ENCODE results near the gene ITGB3.
A peak's percentile ranks its signal among the peaks of the same experiment; 100 is the strongest.
"Not testable (repeated sequence)": the region's sequence is repeated elsewhere in the genome, so short reads cannot be mapped to it uniquely, and the experiment has no call there.

ITGB3 gene

DNA sequence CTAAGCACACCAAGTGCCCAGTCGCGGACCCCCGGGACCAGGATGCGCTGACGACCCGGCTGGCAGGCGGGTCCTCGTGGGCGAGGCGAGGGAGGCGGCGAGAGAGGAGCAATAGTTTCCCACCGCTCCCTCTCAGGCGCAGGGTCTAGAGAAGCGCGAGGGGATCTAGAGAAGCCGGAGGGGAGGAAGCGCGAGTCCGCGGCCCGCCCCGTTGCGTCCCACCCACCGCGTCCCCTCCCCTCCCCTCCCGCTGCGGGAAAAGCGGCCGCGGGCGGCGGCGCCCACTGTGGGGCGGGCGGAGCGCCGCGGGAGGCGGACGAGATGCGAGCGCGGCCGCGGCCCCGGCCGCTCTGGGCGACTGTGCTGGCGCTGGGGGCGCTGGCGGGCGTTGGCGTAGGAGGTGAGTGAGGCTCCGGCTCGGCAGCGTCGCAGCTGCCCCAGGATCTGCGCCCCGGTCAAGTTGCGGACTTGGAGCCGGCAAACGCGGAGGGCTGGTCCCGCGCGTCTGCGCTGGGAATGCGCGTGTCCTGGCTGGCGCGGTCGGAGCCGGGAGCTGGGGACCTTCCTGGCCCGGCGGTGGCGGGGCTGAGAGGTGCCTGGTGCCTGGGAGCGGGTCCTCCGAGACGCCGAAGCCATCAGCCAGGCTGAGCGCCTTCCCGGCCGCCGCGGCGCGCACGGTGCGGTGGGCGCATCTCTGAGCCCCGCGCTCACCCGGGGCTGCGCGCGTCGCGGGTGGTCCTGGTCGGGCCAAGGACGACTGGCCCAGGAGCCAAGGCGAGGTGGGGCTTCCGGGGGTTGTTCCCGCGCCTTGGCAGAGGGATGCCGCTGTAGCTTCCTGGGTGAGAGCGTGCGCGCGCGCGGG lies at the start of gene ITGB3:
ITGB3 (plus strand) TSS at position 287 of the 862 bp plus-strand sequence; CDS start at position 322, 35 bp downstream.
- peak; percentile 79 for DNase-seq

DNA sequence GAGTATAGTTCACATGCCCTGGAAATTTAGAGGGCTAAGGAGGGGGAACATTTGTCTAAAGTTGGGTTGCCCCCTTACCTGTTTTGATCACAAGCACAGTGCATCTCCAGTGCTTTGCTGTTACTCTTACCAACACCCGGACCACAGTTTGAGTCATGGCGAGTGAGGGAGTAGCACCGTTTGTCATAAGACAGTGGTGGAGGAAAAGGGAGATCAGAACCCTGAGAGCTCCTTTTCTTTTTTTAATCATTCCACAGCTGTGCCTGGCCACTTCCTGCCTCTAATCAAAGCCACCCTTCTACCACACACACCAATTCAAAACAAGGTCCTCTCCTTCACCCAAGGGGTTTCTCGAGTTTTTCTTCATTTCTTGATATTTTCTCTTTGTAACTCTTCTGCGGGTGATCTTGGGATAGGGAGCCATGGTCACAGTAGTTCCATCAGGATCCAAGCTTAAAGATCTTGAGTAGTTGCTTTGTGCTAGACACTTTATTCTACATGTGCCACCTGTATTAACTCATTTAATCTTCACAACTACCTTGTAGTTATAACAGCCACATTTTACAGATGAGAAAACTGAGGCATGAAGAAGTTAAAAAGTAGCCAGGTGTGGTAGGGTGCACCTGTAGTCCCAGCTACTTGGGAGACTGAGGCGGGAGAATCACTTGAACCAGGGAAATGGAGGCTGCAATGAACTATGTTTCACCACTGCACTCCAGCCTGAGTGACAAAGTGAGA lies 49.5 kb upstream of the ITGB3 start:
- peak; percentile 72 for DNase-seq

- peak; percentile 56 for DNase-seq
Measured at GRCh38 chr17:47204722-47205418, 48.8 kb upstream of the ITGB3 start.

- peak; percentile 90 for DNase-seq
Measured at GRCh38 chr17:47205419-47205963, 48.1 kb upstream of the ITGB3 start.

DNA sequence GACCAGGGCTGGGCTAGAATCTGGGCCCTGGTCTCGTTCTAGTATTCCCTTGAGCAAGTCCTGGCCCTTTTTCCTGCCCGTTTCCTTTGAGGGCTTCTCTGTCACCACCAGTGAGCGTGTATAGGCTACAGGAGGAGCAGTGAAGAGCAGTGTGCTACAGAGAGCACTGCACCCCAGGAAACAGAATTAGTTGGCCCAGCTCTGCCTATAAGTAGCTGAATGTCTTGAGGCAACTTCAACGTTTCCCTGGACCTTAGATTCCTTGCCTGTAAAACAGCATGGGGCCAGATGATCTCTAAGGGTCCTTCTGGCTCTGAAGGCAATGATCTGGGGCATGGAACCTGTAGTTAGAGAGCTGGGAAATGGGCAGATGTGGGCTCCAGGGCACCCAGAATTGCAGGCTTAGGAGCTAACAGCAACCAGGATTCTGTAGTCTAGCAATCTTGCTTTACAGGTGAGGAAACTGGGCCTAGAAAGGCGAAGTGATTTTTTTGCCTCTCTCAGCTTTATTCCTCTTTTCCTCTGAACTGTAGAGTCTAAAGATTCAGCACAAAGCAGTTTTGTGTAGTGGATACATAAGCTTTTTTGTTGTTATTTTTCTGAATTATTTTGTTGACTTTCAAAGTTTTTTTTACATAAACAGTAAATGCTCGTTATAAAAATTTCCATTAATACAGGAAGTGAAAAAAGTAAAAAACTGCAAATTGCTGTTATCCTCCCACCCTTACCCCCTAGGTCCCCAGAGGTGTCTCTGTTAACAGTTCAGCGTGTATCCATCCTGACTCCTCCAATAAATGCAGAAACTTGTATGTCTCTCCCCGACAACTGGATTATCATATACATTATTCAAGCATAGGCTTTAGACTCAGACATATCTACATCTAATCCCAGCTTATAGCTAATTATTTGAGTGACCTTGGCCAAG lies 46.2 kb upstream of the ITGB3 start:
- DNase-seq = no peak

- peak; percentile 44 for DNase-seq
Measured at GRCh38 chr17:47208744-47209488, 44.7 kb upstream of the ITGB3 start, which contains the start of gene MYL4. TSS of gene MYL4 (plus strand) at chr17:47209348. CDS start at chr17:47209423, 75 bp downstream.

- DNase-seq = no peak
Measured at GRCh38 chr17:47209499-47209898, 44.1 kb upstream of the ITGB3 start.

DNA sequence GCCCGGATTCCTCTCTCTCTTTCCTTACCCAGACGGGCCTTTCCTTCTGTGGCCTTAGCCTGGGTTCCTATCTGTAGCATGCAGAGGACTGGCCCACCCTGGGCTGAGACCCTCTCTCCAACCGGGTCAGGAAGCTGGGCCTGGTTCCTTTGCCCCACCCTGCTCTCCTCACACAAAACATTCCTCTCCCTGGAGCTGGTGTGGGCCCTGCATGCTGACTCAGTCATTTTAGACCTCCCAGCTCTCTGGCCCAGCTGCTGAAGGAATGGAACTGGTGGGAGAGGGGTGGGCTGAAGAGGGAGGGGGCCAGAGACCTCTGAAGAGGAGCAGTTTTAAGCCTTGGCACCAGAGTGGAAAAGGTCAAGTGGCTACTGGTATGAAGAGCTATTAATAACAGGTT lies 43.5 kb upstream of the ITGB3 start:
- peak; percentile 28 for DNase-seq

- DNase-seq = no peak
Measured at GRCh38 chr17:47210779-47211178, 42.8 kb upstream of the ITGB3 start.

DNA sequence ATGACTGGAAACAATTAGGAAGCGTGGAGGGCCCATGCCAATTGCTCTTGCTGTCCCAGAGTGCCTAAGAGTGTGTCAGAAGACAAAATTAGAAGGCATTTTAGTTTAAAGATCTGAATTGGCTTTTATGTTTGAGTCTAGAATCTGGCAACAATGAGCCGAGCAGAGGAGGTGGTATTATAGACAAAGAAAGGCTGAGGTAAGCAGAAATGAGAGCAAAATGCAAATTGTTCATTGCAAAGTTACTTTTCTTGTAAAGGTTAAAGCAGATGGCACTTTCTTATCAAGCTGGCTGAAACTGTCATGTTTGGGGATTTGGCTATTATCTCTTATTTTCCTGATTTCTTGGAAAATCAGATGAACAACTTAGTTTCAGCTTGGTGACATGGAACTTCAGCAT lies 41.2 kb upstream of the ITGB3 start:
- no peak for DNase-seq

DNA sequence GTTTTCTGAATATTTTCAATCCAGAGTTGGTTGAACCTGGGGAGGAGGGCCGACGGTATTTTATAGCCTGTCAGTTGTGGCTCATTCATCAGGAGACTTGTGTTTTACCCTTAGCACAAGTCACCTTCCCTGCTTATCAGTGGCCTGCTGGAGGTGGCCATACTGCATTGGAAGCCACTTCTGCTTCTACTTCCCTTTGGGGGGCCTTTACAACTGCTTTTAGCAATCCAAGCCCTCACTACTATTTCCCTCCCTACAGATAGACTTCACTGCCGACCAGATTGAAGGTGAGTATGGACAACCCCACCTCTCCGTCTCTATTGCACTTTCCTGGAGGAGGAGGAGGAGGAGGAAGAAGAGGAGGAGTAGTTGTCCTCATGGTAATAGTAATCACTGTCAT lies 40.1 kb upstream of the ITGB3 start:
- DNase-seq = no peak

DNA sequence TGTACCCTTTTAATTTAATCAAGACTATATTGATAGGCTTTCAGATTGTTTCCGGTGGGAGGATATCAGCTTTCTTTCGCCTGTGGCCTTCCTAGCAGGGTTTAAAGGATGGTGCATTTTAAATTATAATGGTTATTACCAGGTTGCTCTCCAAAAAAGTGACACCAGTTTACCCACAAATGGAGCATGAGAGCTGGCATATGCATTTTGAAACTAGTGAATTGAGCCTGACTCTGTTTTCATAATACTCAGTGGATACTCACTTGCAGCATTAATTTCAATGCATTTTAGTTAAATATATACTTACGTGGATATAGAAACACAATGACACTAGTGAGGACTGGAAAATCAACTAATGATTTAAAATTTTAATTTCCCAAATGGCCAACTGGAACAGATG lies 38.7 kb upstream of the ITGB3 start:
- no peak for DNase-seq

DNA sequence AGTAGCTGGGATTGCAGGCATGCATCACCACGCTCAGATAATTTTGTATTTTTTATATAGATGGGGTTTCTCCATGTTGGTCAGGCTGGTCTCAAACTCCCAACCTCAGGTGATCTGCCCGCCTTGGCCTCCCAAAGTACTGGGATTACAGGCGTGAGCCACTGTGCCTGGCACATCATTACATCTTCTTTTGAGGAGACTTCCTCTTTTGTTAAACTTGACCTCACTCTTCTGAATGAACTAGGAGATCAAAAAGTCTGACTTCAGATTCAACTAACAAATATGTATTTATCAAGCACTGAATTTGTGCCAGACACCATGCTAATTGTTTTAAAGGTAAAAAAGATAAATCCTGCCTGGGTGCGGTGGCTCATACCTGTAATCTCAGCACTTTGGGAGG lies 36.8 kb upstream of the ITGB3 start:
- DNase-seq = not testable (repeated sequence)

DNA sequence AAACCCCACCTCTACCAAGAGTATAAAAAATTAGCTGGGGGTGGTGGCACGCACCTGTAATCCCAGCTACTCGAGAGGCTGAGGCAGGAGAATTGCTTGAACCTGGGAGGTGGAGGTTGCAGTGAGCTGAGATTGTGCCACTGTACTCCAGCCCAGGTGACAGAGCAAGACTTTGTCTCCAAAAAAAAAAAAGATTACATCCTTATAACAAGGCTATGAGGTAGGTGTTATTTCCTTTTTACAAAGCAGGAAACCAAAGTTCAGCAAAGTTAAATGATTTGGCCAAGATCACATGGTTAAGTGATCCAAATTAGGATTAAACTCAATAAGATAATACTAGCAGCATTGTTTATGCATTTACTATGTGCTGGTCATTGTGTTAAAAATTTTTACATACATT lies 36.3 kb upstream of the ITGB3 start:
- DNase-seq = not testable (repeated sequence)

DNA sequence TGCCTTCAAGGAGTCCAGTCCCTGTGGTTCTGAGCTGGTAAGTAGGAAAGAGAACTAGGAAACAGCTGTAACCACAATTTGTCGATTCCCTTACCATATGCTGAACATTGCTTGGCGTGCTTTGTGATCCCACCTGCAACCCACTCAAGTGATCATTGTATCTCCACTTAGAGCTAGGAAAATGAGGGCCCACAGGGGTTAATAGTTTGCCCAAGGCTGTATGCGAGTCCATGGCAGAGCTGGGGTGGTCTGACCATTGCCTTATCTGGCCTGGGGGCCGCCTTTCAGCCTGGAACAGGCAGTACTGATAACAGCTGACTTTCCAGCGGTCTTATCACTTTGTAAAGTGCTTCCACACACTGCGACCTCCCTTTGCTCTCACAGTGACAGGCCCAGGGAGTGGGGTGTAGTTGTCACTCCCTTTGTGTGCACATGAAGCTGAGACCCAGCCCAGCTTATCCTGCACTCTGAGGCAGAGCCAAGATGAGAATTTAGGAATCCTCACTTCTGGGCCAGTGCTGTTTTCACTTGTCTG lies 34.7 kb upstream of the ITGB3 start:
- no peak for DNase-seq

- DNase-seq = no peak
Measured at GRCh38 chr17:47219621-47220475, 33.8 kb upstream of the ITGB3 start.

GRCh38 chr17:47220531-47220999 lies 33.1 kb upstream of the ITGB3 start:
- no peak for DNase-seq

GRCh38 chr17:47221154-47221553 lies 32.5 kb upstream of the ITGB3 start:
- no peak for DNase-seq

DNA sequence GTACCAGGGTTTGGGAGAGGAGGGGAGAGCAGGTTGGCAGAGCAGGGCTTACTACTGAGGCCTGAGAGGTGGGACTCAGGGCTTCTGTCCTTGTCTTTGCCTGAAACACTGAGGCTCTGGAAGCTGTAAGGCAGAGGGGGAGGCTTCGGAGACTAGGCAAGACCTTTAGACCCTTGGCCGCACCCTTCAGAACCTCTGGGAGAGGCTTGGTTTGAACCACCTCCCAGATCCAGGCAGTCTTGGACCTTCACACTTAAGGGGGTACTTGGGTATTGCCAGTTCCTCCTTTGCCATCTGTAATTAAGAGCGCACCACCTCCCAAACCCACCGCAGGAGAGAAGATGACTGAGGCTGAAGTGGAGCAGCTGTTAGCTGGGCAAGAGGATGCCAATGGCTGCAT lies 31.6 kb upstream of the ITGB3 start:
- DNase-seq = no peak

DNA sequence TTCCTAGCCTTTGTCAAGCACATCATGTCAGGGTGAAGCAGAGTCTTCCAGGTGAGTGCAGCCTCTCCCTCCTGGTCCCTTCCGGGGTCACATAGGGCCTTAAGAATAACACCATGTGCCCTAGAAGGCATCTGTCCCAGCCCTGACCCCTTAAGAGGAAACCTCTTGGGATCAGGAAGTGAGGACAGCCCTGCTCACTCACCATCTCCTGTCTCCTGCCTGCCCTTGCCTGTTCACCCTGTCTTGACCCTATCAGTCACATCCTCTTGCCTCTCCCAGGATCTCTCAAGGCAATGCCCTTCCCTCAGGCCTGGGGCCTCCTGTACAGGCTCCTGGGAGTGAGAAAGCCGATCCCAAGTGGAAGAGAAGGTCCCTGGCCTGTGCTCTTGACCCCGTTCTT lies 30.6 kb upstream of the ITGB3 start:
- peak; percentile 12 for DNase-seq

Data from fibroblast of skin of right biceps (primary cell).